Endodermal cell (in vitro differentiated cells): ENCODE data around the gene ADK. TPM values are rescaled to one million over a fixed set of nuclear protein-coding genes. Genes with fewer than 3 reads are reported as not detected.

ENCODE experiments used
- DNase-seq: peaks from one replicate; pipeline ENCODE4 v3.0.0-alpha.2; 2017
- H3K27ac ChIP-seq: 2 replicates; pipeline ENCODE4 v1.5.1; 2013; ENCODE audit warnings: mild to moderate bottlenecking, low read depth, low read length, moderate library complexity
- H3K27me3 ChIP-seq: 2 replicates; pipeline ENCODE4 v1.6.1; 2013; ENCODE audit warnings: mild to moderate bottlenecking, low read length, moderate library complexity; ENCODE audit not compliant: insufficient read depth, control insufficient read depth, poor library complexity, severe bottlenecking
- H3K36me3 ChIP-seq: 2 replicates; pipeline ENCODE4 v1.7.0; 2013; ENCODE audit warnings: mild to moderate bottlenecking, low read length, moderate library complexity; ENCODE audit not compliant: control insufficient read depth, insufficient read depth
- H3K4me1 ChIP-seq: one replicate; pipeline ENCODE4 v1.7.0; 2013; ENCODE audit warnings: low read length; ENCODE audit not compliant: control insufficient read depth, insufficient read depth
- H3K4me3 ChIP-seq: 2 replicates; pipeline ENCODE4 v1.5.1; 2013; ENCODE audit warnings: mild to moderate bottlenecking, low read length, moderate library complexity
- H3K9ac ChIP-seq: 2 replicates; pipeline ENCODE4 v1.6.1; 2013; ENCODE audit warnings: mild to moderate bottlenecking, low read length, moderate library complexity; ENCODE audit not compliant: poor library complexity, severe bottlenecking; ENCODE audit errors: extremely low read depth
- H3K9me3 ChIP-seq: 2 replicates; pipeline ENCODE4 v1.6.1; 2013; ENCODE audit warnings: mild to moderate bottlenecking, low read length, moderate library complexity; ENCODE audit not compliant: control insufficient read depth
- H3K27ac Mint-ChIP-seq: 2 replicates; pipeline ENCODE4 v1.8.0; 2020; ENCODE audit warnings: mixed read lengths
- H3K27me3 Mint-ChIP-seq: 2 replicates; pipeline ENCODE4 v1.8.0; 2021; ENCODE audit warnings: mild to moderate bottlenecking, mixed read lengths; ENCODE audit not compliant: insufficient read depth
- H3K36me3 Mint-ChIP-seq: 2 replicates; pipeline ENCODE4 v1.8.0; 2020; ENCODE audit warnings: low read depth, mixed read lengths
- H3K4me1 Mint-ChIP-seq: 2 replicates; pipeline ENCODE4 v1.8.0; 2020; ENCODE audit warnings: mixed read lengths
- H3K4me3 Mint-ChIP-seq: 2 replicates; pipeline ENCODE4 v1.8.0; 2020; ENCODE audit warnings: mild to moderate bottlenecking, moderate library complexity, mixed read lengths
- H3K9me3 Mint-ChIP-seq: 2 replicates; pipeline ENCODE4 v1.8.0; 2020; ENCODE audit warnings: mild to moderate bottlenecking, mixed read lengths
- CTCF ChIP-seq: fragments of 200-600 bp; sonication (generic); conservative IDR thresholded peaks from 2 replicates; pipeline ENCODE4 v1.5.0; 2021; ENCODE audit warnings: antibody characterized with exemption, mild to moderate bottlenecking
- WGBS, 2 experiments: methylation state at CpG; one replicate each; pipeline versions ENCODE4 v1.1.5 to v1.1.7; 2013; ENCODE audit warnings: missing lambda C conversion rate in 2 of 2, mixed read lengths in 1 of 2; ENCODE audit not compliant: insufficient coverage in 1 of 2, insufficient read length in 1 of 2; 5-methylcytosine and 5-hydroxymethylcytosine counted together
- total RNA-seq, 2 donors: library from RNA; stranded (reverse); fragmentation: NEBNext Ultra II Directional in 1 of 2; extraction: Animal tissue kit (Norgen Biotek cat#: 25700) in 1 of 2; gene quantifications; 2 replicates in 1 of 2; 3 replicates in 1 of 2; pipeline ENCODE4 v1.2.1, GENCODE V29; 2021

Gene ADK
- total RNA-seq, 2 donors from 2014 or later, result 23.6 to 36.7 TPM

DNA sequence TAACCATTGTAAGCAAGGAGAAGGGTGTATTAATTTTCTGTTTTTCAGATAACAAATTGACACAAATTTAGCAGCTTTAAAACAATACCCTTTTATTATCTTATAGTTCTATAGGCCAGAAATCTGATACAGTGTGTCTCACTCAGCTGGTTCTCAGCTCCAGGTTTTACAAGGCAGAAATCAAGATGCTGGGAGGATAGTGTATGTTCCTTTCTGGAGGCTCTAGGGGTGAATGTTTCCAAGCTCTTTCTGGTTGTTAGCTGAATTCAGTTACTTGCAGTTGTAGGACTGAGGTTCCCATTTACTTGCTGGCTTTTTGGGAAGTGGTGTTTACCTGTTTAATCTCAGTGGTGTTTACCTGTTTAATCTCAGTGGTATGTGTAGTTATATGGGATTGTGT is 125.4 kb downstream of the ADK start:
- H3K9me3 ChIP-seq, result no peaks in the 10 kb centered on the region
- H3K4me3 Mint-ChIP-seq, result no peak overlapping the region
- no peak overlapping the region for H3K4me3 ChIP-seq
- DNase-seq, result no peak
- no peak for TF ChIP-seq CTCF
- H3K27ac Mint-ChIP-seq, result no peak overlapping the region
- H3K27me3 ChIP-seq, result no peaks in the 10 kb centered on the region
- peaks cover 2% of the 10 kb centered on the region for H3K9me3 Mint-ChIP-seq
- no peak overlapping the region for H3K9ac ChIP-seq
- H3K27me3 Mint-ChIP-seq, result no peaks in the 10 kb centered on the region
- H3K36me3 Mint-ChIP-seq, result no peaks in the 10 kb centered on the region
- H3K4me1 Mint-ChIP-seq, result peaks cover 6% of the 10 kb centered on the region
- no peaks in the 10 kb centered on the region for H3K36me3 ChIP-seq
- H3K27ac ChIP-seq, result no peak overlapping the region
- H3K4me1 ChIP-seq, result no peaks in the 10 kb centered on the region

GRCh38 chr10:74282151-74282847 is 131.3 kb downstream of the ADK start:
- no peak for TF ChIP-seq CTCF
- no peaks in the 10 kb centered on the region for H3K9me3 Mint-ChIP-seq
- H3K27me3 ChIP-seq, result no peaks in the 10 kb centered on the region
- no peak overlapping the region for H3K9ac ChIP-seq
- H3K27ac ChIP-seq, result no peak overlapping the region
- no peak overlapping the region for H3K4me3 ChIP-seq
- no peak overlapping the region for H3K4me3 Mint-ChIP-seq
- peaks cover 4% of the 10 kb centered on the region for H3K9me3 ChIP-seq
- no peaks in the 10 kb centered on the region for H3K36me3 ChIP-seq
- no peaks in the 10 kb centered on the region for H3K36me3 Mint-ChIP-seq
- H3K4me1 ChIP-seq, result no peaks in the 10 kb centered on the region
- no peak overlapping the region for H3K27ac Mint-ChIP-seq
- DNase-seq, result no peak
- no peaks in the 10 kb centered on the region for H3K4me1 Mint-ChIP-seq
- WGBS, 2 experiments, result 94 to 100% methylated on average over 2 to 4 of the region's 4 CpGs
- no peaks in the 10 kb centered on the region for H3K27me3 Mint-ChIP-seq

- Mint-ChIP-seq H3K4me3 (no peak overlapping the region), H3K27me3 (no peaks in the 10 kb centered on the region), H3K9me3 (no peaks in the 10 kb centered on the region), H3K27ac (no peak overlapping the region), H3K4me1 (no peaks in the 10 kb centered on the region), H3K36me3 (no peaks in the 10 kb centered on the region)
- Histone ChIP-seq H3K4me1 (no peaks in the 10 kb centered on the region), H3K27me3 (no peaks in the 10 kb centered on the region), H3K27ac (no peak overlapping the region), H3K36me3 (no peaks in the 10 kb centered on the region), H3K9ac (no peak overlapping the region), H3K4me3 (no peak overlapping the region), H3K9me3 (peaks cover 4% of the 10 kb centered on the region)
- 96 to 100% methylated on average over 2 of the region's 2 CpGs for WGBS, 2 experiments
- TF ChIP-seq CTCF, result no peak
- DNase-seq, result no peak
Measured at GRCh38 chr10:74282848-74283210, 131.8 kb downstream of the ADK start.
